ENCODE measurements around the gene TENM3. TPM values are rescaled to one million over a fixed set of nuclear protein-coding genes. Genes with fewer than 3 reads are reported as not detected.
"Not testable (repeated sequence)": the region's sequence is repeated elsewhere in the genome, so short reads cannot be mapped to it uniquely, and the experiment has no call there.

The TENM3 gene
- total RNA-seq: 17.8 and 26.4 TPM in 2 replicates

DNA sequence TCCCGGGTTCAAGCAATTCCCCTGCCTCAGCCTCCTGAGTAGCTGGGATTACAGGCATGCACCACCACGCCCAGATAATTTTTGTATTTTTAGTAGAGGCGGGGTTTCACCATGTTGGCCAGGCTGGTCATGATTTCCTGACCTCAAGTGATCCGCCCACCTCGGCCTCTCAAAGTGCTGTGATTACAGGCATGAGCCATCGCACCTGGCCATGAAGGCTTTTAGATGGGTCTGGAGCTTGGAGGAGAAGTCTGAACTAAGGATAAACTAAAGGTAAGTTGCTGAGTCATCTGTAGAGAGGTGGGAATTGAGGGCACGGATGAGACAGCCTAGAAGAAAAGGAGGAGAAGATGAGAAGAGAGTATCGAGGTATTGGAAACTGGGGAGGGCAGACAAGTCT is at the start of gene TENM3:
Gene TENM3 (plus strand): TSS at position 199 of the 400 bp plus-strand sequence. CDS start 80,619 bp downstream, outside the sequence.
- not testable (repeated sequence) for DNase-seq (ENCODE audit: low read depth, low spot score)

DNA sequence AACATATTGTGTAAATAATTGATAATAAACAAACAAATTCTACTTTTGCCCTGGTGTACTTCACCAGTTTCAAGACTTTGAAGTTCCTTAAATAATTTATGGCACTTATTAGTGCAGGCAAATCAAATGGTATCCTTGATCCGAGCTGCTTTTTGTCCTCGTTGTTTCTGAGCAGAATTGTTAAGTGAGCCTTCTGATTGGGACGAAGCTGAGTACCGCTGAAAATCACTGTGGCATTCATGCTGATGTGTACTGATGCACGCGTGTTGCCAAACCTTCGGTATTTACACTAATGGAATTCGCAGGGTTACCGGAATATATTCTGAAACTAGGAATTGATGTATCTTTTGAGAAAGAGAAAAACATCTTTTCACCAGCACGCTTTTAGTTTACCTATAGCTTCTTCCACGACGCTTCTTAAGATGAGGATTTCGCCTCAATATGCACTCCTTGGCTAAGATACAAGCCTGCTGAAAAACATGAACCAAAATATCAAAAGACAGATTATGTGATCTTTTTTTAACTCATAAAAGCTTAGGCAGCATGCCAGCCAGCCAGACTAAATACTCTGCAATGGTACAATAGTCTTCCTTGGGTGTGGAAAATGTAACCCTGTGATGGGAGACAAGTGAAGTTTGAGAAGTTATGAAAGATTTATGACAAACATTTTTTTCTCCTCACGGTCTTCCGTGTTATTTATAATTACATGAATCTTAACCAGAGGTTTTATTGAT is 48.9 kb upstream of the TENM3 start:
- no peak for DNase-seq (ENCODE audit: low read depth, low spot score)

DNA sequence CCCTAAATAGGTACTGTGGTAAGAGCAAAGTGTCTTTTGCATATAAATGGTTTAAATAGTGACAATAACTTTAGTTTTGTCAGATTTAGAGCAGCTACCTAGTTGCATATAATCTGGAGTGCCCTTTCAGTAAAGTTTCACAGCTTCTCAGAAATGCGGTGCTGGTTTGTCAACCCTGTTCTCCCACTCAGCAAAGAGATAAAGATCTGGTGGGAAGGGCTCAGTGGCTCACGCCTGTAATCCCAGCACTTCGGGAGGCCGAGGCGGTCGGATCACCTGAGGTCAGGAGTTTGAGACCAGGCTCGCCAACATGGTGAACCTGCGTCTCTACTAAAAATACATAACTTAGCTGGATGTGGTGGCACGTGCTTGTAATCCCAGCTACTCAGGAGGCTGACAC is 45.6 kb upstream of the TENM3 start:
- no peak for DNase-seq (ENCODE audit: low read depth, low spot score)

DNA sequence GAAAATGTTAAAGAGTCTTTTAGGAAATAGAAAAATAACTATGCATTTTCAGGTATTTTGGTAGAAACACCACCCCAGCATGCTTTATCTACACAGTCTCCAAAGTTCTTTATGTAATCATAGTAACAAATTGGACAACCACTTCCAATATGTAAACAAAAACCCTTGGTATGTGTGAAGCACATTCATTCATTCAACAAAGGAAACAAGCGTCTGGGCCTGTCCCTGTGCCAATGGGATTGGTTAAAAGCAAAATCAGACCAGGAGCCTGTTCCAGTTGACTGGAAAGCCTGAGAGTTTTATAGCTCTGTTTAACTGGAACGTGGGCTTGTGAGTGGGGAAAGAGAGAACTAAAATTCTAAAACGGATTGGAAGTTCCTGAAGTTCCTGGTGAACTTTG is 41.3 kb upstream of the TENM3 start:
- DNase-seq (ENCODE audit: low read depth, low spot score): no peak

- DNase-seq (ENCODE audit: low read depth, low spot score): no peak
These were observed 40.6 kb upstream of the TENM3 start for GRCh38 chr4:182202650-182203049.

DNA sequence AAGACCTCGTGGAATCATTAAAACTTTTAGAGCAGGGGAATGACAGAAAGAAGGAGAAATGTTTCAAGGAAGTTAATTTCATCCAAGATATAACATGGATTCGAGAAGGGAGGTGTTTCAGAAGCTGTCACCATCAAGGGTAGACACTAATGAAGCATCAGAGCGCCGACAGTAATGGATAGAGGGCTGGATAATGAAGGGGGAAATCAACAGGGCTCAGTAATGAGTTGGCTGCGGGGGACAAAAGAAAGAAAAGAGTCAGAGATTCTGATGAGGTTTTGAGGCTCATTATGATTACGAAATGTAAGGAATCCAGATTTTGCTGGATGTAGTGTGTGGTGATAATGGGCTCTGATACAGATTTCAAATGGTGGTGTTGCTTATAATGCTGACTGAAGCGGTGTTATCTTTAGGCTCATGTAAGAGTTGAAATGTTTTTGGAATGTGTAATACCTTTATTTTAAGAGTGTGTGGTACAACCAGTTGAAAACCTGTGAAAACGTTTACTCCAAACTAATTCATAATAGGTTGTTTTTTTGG is 39.3 kb upstream of the TENM3 start:
- DNase-seq (ENCODE audit: low read depth, low spot score): no peak

DNA sequence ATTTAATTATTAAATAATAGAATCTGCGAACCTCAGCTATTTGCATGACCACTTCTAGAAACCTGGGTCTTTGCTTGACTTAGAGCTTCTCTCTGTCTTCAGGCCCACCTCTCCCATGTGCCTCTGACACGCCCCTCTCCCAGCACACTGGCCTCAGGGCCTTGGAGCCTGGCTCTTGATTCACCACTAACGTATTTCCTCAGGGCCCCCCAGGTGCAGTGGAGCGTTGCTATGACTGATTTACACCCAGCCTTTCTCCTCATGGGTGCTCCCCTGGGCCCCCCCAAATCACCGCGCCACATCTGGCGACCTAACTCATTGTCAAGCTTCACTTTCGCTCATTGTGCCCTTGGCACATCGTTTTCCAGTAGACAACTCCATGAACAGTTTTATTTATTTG is 37.9 kb upstream of the TENM3 start:
- no peak for DNase-seq (ENCODE audit: low read depth, low spot score)

DNA sequence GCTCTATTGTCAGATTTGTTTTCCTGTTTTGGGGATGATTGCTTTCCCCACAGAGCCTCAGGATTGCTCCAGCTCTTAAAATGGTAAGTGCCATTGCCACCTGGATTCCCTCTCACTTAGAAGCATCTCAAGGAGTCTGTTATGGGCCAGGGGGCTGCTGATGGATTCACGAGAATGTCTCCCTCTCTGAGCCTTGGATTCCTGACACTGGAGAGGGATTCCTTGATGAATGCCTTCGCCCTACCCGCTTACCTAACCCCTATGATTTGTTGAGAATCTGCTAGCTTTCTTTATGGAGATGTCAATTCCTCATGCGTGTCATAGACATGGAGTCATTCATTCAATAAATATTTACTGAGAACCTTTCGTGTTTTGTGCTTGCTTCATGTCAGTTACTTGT is 36.9 kb upstream of the TENM3 start:
- DNase-seq (ENCODE audit: low read depth, low spot score): no peak

DNA sequence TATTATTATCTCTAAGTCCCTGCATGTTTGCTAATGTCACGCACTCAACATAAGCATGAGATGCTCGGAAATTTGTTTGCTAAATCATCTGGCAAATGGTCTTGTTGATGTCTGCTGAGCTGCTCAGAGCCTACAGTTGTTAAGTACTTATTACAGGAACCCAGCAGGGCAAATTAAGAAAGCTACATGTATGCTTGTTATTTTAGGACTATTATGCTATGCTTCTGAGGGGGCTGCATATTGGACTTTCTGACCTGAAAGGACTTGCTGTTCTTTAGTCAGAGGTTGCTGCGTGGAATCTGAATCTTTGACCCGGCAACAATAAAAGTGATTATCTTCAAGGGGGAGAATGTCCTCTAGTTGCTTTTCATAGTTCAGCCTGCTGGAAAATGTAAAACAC is 36.3 kb upstream of the TENM3 start:
- DNase-seq (ENCODE audit: low read depth, low spot score): no peak

GRCh38 chr4:182207830-182208396 is 35.3 kb upstream of the TENM3 start:
- no peak for DNase-seq (ENCODE audit: low read depth, low spot score)

GRCh38 chr4:182208526-182209050 is 34.6 kb upstream of the TENM3 start:
- no peak for DNase-seq (ENCODE audit: low read depth, low spot score)

DNA sequence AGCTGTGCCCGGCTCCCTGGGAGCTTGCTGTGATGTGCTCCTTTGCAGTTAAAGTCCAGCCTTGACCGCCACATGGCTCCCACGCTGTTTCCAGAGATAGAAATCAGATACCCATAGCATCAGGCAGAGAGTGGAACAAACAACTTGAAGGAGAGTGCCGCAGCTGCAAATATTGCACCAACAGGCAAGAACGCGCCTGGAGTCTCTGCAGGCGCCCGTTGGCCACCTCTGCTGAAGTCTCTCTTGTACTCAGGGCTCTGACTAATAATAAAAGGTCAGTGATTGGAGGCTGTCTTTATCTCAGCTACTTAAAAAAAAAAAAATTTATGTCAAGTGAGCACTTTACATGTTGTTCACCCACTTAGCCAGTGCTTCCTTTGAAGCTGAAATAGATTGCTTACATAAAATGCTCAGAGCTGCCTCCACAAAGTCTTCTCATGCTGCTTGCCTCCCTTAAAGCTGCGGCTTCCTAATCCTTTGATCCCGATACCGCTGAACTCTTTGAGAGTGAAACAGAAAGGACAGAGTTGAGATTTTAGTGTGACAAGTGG is 30.9 kb upstream of the TENM3 start:
- no peak for DNase-seq (ENCODE audit: low read depth, low spot score)

GRCh38 chr4:182213004-182213403 is 30.2 kb upstream of the TENM3 start:
- DNase-seq (ENCODE audit: low read depth, low spot score): no peak

DNA sequence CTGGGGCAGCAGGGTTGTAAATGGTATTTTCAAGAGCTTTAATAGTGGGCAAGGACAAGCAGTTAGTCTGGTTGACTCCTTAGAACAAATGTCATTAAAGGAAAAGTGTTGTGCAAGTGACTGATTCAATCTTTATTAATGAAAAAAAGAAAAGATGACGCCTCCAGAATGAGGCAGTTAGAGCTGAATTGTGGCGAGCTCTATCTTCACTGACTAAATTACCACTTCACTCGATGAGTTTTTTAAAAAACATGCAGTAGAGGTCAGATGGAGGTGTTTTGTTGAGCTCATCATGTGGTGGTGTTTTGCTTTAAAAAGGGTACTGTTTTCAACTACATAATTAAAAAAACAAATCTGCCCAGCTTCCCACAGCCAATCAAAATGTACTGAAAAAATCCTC is 28.1 kb upstream of the TENM3 start:
- DNase-seq (ENCODE audit: low read depth, low spot score): no peak

- DNase-seq (ENCODE audit: low read depth, low spot score): no peak
These were observed 27.2 kb upstream of the TENM3 start for GRCh38 chr4:182216005-182216404.

DNA sequence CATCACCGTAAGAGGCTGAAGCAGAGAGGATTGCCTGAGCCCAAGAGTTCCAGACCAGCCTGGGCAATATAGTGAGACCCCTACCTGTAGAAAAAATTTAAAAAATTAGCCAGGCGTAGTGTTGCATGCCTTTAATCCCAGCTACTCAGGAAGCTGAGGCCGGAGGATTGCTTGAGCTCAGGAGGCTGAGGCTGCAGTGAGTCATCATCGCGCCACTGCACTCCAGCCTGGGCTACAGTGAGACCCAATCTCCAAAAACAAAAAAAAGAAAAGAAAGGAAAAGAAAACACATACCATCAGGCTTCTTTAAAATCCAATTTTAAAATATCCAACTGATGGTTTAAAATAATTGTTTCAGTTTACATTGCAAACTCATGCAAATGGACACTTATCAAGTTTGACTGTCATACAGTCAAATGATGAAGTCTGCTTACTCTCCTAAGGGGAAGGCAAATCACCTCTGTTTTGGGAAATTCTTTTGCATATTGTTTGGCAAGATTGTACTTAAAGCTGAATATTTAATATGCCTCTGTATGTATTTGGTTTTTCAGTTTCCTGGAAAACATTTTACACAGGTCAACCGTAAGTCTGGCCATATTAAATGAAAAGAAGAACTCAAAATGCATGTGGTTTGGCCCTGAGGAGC is 23.7 kb upstream of the TENM3 start:
- no peak for DNase-seq (ENCODE audit: low read depth, low spot score)

DNA sequence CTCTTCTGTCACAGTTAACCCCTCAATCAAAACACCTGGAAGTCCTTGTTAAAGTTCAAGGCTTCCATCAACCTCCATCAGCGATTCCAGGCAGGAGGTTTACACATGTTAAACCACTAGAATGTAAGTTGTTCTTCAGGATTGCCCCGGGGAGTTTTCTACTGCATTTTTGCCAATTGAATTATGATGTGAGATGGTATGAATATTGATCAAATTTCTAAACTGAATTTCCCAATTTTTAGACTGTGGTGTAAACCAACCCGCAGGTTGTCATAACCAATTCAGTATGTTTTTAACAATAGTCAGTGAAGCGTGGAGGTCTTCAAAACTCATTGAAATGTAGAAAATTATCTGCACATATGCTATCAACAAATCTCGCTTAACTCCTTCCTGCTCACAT is 21.2 kb upstream of the TENM3 start:
- no peak for DNase-seq (ENCODE audit: low read depth, low spot score)

GRCh38 chr4:182222766-182223165 is 20.4 kb upstream of the TENM3 start:
- no peak for DNase-seq (ENCODE audit: low read depth, low spot score)

DNA sequence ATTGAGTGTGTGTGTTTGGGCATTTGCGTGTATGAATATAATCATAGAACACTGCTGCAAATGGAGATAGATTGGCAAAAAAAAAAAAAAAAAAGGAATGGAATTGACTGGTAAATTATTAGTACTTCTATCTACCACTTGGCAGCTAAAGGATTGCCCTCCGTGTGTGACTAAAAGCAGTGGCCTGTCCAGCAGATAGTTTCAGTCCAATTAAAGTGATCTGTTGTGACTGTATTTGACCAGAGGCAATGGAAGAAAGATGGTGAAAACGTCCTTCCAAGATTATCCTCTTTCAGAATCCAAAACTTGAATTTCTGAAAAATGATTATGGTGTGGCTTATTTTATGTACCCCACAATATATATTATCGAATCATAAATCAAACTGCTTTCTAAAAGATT is 19.5 kb upstream of the TENM3 start:
- no peak for DNase-seq (ENCODE audit: low read depth, low spot score)

DNA sequence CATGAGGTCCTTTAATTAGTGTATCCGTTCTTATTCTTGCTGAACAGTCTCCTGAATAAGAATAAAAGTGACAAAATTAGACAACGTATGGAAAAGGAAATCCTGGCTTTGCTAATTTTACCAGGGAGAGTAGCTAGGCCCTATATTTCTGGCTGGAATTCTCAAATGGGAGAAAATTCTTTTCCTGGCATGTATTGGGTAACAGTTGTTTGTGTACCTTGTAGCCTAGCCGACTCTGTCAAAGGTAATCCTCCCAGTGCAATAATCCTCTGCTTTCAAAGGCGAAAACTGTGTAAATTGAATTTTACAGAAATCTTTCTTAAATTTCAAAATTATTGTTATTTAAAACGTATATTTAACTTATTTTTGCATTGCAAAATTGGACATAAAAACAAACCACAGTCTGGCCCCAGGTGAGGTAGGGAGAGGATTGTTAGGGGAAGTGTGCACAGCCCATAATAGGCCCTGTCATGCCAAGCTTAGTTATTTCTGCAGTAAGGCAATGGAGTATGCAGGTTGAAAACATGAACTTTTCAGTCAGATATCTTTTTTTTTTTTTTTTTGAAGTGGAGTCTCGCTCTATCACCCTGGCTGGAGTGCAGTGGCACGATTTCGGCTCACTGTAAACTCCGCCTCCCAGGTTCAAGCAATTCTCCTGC is 18.9 kb upstream of the TENM3 start:
- DNase-seq (ENCODE audit: low read depth, low spot score): no peak

- DNase-seq (ENCODE audit: low read depth, low spot score): no peak
These were observed 17.8 kb upstream of the TENM3 start for GRCh38 chr4:182225257-182225852.

Measured in pulmonary artery endothelial cell (primary cell).